HepG2 (cell line): Measurements from ENCODE around the gene SURF2. TPM values are rescaled to one million over a fixed set of nuclear protein-coding genes. Genes with fewer than 3 reads are reported as not detected.
A peak's percentile ranks its signal among the peaks of the same experiment; 100 is the strongest.

Experiments used
- ARNT2 ChIP-seq: sonication (generic); formaldehyde crosslinking; IDR thresholded peaks from 2 replicates; pipeline ENCODE4 v1.8.0; 2022; ENCODE audit warnings: mild to moderate bottlenecking, low read depth, missing genetic modification reagents, moderate library complexity
- ETV5 ChIP-seq: IDR thresholded peaks from 2 replicates; pipeline ENCODE4 v1.6.1; 2018; ENCODE audit warnings: missing biosample characterization, missing genetic modification reagents, inconsistent platforms, borderline replicate concordance
- KDM1A ChIP-seq: IDR thresholded peaks from 2 replicates; pipeline ENCODE4 v1.6.1; 2016; ENCODE audit warnings: missing compliant biosample characterization
- KDM4B ChIP-seq: sonication (generic); formaldehyde crosslinking; IDR thresholded peaks from 2 replicates; pipeline ENCODE4 v1.4.0; 2020; ENCODE audit warnings: missing genetic modification reagents
- MIER2 ChIP-seq: IDR thresholded peaks from 2 replicates; pipeline ENCODE4 v1.6.1; 2016; ENCODE audit warnings: missing biosample characterization, missing genetic modification reagents
- PAF1 ChIP-seq: IDR thresholded peaks from 2 replicates; pipeline ENCODE4 v1.6.1; 2016; ENCODE audit warnings: missing genetic modification reagents, missing compliant biosample characterization
- PHF21A ChIP-seq: sonication (generic); formaldehyde crosslinking; IDR thresholded peaks from 2 replicates; pipeline ENCODE4 v1.5.0; 2020; ENCODE audit warnings: mild to moderate bottlenecking, missing genetic modification reagents
- SMAD3 ChIP-seq: sonication (generic); formaldehyde crosslinking; IDR thresholded peaks from 2 replicates; pipeline ENCODE4 v1.4.0; 2020; ENCODE audit warnings: missing genetic modification reagents
- SSRP1 ChIP-seq: IDR thresholded peaks from 2 replicates; pipeline ENCODE4 v1.6.1; 2016; ENCODE audit warnings: control low read depth
- WIZ ChIP-seq: sonication (generic); formaldehyde crosslinking; IDR thresholded peaks from 2 replicates; pipeline ENCODE4 v1.5.1; 2020; ENCODE audit warnings: mild to moderate bottlenecking, missing genetic modification reagents
- ZEB1 ChIP-seq: IDR thresholded peaks from 2 replicates; pipeline ENCODE4 v1.6.1; 2012; ENCODE audit warnings: mild to moderate bottlenecking, low read depth, inconsistent platforms; ENCODE audit not compliant: insufficient replicate concordance
- ZNF530 ChIP-seq: sonication (generic); formaldehyde crosslinking; IDR thresholded peaks from 2 replicates; pipeline ENCODE4 v1.5.0; 2020; ENCODE audit warnings: low read depth, mild to moderate bottlenecking, missing genetic modification reagents
- ZNF776 ChIP-seq: sonication (generic); formaldehyde crosslinking; IDR thresholded peaks from 2 replicates; pipeline ENCODE4 v1.4.0; 2020; ENCODE audit warnings: mild to moderate bottlenecking, missing genetic modification reagents
- polyA plus RNA-seq, 8 experiments: library from polyadenylated mRNA; depleted of rRNA in 3 of 8; stranded (reverse) in 7 of 8; unstranded in 1 of 8; fragments of >200 nt; fragmentation: Illumina TruSeq in 4 of 8; extraction: Trizol in 4 of 8; gene quantifications; 2 replicates each; pipeline versions ENCODE4 v1.2.1 to v1.2.3, GENCODE V29; 2011 to 2016; ENCODE audit warnings: low read depth in 4 of 8, missing spikeins in 1 of 8, mixed read lengths in 1 of 8; ENCODE audit not compliant: insufficient read depth in 1 of 8
- total RNA-seq, 5 experiments: library from RNA; depleted of rRNA; stranded (reverse); fragments of >200 nt; fragmentation: Illumina TruSeq; extraction: Trizol; gene quantifications; 2 replicates each; pipeline ENCODE4 v1.2.3, GENCODE V29; 2016; ENCODE audit warnings: low read depth in 1 of 5
- TF ChIP-seq, protein P1 (sequence below): sonication (generic); formaldehyde crosslinking; IDR thresholded peaks from 2 replicates; pipeline ENCODE4 v1.8.1; 2023; ENCODE audit warnings: mild to moderate bottlenecking, missing genetic modification reagents
- TF ChIP-seq, protein P2 (sequence below): sonication (generic); formaldehyde crosslinking; IDR thresholded peaks from 2 replicates; pipeline ENCODE4 v1.4.0; 2020; ENCODE audit warnings: mild to moderate bottlenecking, missing genetic modification reagents, borderline replicate concordance
- TF ChIP-seq, protein P3 (sequence below): sonication (generic); formaldehyde crosslinking; IDR thresholded peaks from 2 replicates; pipeline ENCODE4 v1.5.0; 2020; ENCODE audit warnings: mild to moderate bottlenecking, missing genetic modification reagents, moderate library complexity

SURF2 gene
- total and polyA plus RNA-seq, 2 of the 13 experiments (the other 11 are each of a cell fraction or from before 2014, with no cell fraction given), result 6.3 to 13.6 TPM

DNA sequence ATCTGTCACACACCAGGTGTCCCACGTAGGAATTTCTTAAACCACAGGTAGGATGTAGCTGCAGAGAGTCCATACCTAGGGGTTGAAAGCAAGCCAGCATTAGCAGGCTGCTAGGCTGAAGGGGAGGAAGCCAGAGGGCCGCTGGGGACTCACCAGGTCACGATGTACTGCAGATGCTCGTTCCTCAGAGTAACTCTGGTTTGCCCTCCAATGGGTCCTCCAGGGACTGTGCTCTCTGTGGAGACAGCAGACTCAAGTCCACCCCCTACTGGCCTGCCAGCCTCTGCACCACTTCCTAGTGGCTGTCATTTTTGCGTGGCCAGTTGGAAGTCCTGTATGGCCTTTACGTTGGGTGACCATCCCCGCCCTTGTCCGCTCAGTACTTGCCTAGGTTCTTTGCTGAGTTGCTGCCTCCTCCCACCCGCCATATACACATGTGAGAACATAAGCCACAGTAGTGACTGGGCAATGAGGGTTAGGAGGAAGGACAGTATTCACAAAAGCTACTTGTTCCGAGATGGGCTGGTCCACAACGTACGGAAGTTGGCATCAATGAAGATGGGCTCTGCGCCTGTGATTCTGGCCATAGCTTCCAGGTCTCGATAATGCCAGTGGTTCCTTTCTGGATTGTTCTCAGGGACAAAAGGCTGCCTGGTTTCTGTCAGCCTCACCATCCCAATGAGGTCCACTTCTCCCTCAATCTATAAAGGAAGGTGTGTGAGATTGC lies 4.3 kb upstream of the SURF2 start (continued):
- TF ChIP-seq, protein P1, sequence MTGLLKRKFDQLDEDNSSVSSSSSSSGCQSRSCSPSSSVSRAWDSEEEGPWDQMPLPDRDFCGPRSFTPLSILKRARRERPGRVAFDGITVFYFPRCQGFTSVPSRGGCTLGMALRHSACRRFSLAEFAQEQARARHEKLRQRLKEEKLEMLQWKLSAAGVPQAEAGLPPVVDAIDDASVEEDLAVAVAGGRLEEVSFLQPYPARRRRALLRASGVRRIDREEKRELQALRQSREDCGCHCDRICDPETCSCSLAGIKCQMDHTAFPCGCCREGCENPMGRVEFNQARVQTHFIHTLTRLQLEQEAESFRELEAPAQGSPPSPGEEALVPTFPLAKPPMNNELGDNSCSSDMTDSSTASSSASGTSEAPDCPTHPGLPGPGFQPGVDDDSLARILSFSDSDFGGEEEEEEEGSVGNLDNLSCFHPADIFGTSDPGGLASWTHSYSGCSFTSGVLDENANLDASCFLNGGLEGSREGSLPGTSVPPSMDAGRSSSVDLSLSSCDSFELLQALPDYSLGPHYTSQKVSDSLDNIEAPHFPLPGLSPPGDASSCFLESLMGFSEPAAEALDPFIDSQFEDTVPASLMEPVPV (CRISPR knock-in tag), result 0 out of 2 replicates have a peak, but pooled peaks have one; percentile 35
- TF ChIP-seq ZNF530 (CRISPR knock-in tag) (no peak), KDM4B (0 out of 2 replicates have a peak, but pooled peaks have one; percentile 33), PAF1 (CRISPR knock-in tag) (peak; percentile 84), ETV5 (CRISPR knock-in tag) (0 out of 2 replicates have a peak, but pooled peaks have one; percentile 17), SSRP1 (CRISPR knock-in tag) (peak; percentile 79), ZEB1 (no peak), ARNT2 (CRISPR knock-in tag) (no peak), MIER2 (CRISPR knock-in tag) (peak; percentile 18; the same call in 1 of the 2 replicates), SMAD3 (peak; percentile 47; the same call in 1 of the 2 replicates), ZNF776 (CRISPR knock-in tag) (no peak), WIZ (CRISPR knock-in tag) (no peak), PHF21A (CRISPR knock-in tag) (no peak), KDM1A (no peak)
- TF ChIP-seq, protein P2, sequence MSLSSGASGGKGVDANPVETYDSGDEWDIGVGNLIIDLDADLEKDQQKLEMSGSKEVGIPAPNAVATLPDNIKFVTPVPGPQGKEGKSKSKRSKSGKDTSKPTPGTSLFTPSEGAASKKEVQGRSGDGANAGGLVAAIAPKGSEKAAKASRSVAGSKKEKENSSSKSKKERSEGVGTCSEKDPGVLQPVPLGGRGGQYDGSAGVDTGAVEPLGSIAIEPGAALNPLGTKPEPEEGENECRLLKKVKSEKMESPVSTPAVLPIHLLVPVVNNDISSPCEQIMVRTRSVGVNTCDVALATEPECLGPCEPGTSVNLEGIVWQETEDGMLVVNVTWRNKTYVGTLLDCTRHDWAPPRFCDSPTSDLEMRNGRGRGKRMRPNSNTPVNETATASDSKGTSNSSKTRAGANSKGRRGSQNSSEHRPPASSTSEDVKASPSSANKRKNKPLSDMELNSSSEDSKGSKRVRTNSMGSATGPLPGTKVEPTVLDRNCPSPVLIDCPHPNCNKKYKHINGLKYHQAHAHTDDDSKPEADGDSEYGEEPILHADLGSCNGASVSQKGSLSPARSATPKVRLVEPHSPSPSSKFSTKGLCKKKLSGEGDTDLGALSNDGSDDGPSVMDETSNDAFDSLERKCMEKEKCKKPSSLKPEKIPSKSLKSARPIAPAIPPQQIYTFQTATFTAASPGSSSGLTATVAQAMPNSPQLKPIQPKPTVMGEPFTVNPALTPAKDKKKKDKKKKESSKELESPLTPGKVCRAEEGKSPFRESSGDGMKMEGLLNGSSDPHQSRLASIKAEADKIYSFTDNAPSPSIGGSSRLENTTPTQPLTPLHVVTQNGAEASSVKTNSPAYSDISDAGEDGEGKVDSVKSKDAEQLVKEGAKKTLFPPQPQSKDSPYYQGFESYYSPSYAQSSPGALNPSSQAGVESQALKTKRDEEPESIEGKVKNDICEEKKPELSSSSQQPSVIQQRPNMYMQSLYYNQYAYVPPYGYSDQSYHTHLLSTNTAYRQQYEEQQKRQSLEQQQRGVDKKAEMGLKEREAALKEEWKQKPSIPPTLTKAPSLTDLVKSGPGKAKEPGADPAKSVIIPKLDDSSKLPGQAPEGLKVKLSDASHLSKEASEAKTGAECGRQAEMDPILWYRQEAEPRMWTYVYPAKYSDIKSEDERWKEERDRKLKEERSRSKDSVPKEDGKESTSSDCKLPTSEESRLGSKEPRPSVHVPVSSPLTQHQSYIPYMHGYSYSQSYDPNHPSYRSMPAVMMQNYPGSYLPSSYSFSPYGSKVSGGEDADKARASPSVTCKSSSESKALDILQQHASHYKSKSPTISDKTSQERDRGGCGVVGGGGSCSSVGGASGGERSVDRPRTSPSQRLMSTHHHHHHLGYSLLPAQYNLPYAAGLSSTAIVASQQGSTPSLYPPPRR (CRISPR knock-in tag), result no peak
- TF ChIP-seq, protein P3, sequence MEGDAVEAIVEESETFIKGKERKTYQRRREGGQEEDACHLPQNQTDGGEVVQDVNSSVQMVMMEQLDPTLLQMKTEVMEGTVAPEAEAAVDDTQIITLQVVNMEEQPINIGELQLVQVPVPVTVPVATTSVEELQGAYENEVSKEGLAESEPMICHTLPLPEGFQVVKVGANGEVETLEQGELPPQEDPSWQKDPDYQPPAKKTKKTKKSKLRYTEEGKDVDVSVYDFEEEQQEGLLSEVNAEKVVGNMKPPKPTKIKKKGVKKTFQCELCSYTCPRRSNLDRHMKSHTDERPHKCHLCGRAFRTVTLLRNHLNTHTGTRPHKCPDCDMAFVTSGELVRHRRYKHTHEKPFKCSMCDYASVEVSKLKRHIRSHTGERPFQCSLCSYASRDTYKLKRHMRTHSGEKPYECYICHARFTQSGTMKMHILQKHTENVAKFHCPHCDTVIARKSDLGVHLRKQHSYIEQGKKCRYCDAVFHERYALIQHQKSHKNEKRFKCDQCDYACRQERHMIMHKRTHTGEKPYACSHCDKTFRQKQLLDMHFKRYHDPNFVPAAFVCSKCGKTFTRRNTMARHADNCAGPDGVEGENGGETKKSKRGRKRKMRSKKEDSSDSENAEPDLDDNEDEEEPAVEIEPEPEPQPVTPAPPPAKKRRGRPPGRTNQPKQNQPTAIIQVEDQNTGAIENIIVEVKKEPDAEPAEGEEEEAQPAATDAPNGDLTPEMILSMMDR (CRISPR knock-in tag), result peak; percentile 81
